Sigmoid colon (tissue), 4 donors: ENCODE results near the gene ZRANB1.

Experiments used
- POLR2AphosphoS5 ChIP-seq, 4 donors: sonication (generic); formaldehyde crosslinking; IDR thresholded peaks; one replicate each; pipeline ENCODE4 v1.6.1; 2017; ENCODE audit warnings: antibody characterized with exemption in 4 of 4
- TF ChIP-seq, protein P1 (sequence below), 4 experiments: fragments of 450-650 bp in 3 of 4; fragments of 200-600 bp in 1 of 4; IDR thresholded peaks; one replicate each; pipeline ENCODE4 v1.5.1; 2016 to 2019; ENCODE audit warnings: antibody characterized with exemption in 4 of 4, mild to moderate bottlenecking in 3 of 4, moderate library complexity in 2 of 4

DNA sequence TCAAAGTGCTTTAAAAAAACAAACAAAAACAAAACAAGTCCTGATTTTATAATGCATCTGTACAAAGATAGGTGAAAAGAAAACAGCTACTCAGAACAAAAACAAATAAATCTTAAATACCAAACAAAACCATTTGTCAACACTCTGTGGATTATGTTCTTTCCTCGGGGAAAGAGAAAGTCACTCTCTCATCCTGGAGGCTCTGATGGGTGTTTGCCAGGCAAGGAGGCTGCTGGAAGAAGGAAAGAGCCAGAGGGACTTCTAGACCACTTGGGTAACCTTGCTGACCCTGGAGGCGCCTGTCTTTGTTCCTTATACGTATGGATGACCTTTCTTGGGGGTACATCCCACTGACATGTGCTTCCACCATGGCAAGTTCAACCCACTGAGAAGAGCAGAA is 92.8 kb downstream of the ZRANB1 start:
- TF ChIP-seq, protein P1, sequence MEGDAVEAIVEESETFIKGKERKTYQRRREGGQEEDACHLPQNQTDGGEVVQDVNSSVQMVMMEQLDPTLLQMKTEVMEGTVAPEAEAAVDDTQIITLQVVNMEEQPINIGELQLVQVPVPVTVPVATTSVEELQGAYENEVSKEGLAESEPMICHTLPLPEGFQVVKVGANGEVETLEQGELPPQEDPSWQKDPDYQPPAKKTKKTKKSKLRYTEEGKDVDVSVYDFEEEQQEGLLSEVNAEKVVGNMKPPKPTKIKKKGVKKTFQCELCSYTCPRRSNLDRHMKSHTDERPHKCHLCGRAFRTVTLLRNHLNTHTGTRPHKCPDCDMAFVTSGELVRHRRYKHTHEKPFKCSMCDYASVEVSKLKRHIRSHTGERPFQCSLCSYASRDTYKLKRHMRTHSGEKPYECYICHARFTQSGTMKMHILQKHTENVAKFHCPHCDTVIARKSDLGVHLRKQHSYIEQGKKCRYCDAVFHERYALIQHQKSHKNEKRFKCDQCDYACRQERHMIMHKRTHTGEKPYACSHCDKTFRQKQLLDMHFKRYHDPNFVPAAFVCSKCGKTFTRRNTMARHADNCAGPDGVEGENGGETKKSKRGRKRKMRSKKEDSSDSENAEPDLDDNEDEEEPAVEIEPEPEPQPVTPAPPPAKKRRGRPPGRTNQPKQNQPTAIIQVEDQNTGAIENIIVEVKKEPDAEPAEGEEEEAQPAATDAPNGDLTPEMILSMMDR (IDR thresholded peaks at IDR 0.05), result no peak
- no peak for TF ChIP-seq POLR2AphosphoS5 (IDR thresholded peaks at IDR 0.05)
